Endothelial cell of umbilical vein (primary cell): ENCODE measurements around the gene IKZF4. TPM values are rescaled to one million over a fixed set of nuclear protein-coding genes. Genes with fewer than 3 reads are reported as not detected.
"Not testable (repeated sequence)": the region's sequence is repeated elsewhere in the genome, so short reads cannot be mapped to it uniquely, and the experiment has no call there.

ENCODE experiments used
- BruUV-seq: library from RNA; stranded (reverse); fragments of 400-500 nt; replicated peaks from 2 replicates; lab custom pipeline; 2021; lab: Mats Ljungman, UMichigan
- CTCF ChIA-PET: fragments of 300-600, 350-600 bp; sonication (Branson Sonifier 250); formaldehyde crosslinking; loops from one replicate; lab custom pipeline; 2021; ENCODE audit warnings: antibody characterized with exemption, inconsistent platforms; lab: Charles Lee
- POLR2A ChIA-PET: fragments of 300-600, 350-600 bp; sonication (Branson Sonifier 250); formaldehyde crosslinking; loops from one replicate; lab custom pipeline; 2021; ENCODE audit warnings: antibody characterized with exemption, inconsistent platforms; lab: Charles Lee
- DNase-seq: peaks from one replicate; pipeline ENCODE4 v3.0.0-alpha.2; 2011; ENCODE audit warnings: low read depth, low spot score
- FAIRE-seq: peaks from 2 replicates; lab custom pipeline; 2011; peaks lifted over from hg19 to GRCh38; lab: Jason Lieb, UNC
- H2AFZ ChIP-seq: 2 replicates; pipeline ENCODE4 v1.6.0; 2012; ENCODE audit warnings: low read depth, low read length, control low read depth, inconsistent platforms
- H3K27ac ChIP-seq: 2 replicates; pipeline ENCODE4 v1.5.1; 2011; ENCODE audit warnings: low read depth, mild to moderate bottlenecking, control low read depth, low read length, moderate library complexity; ENCODE audit not compliant: insufficient read depth
- H3K27me3 ChIP-seq, 2 experiments: 2 replicates each; pipeline versions ENCODE4 v1.6.0 to v1.6.1; 2011; ENCODE audit warnings: low read length in 2 of 2, mixed read lengths in 1 of 2; ENCODE audit not compliant: control insufficient read depth in 2 of 2, insufficient read depth in 2 of 2
- H3K36me3 ChIP-seq, 2 experiments: 2 replicates in 1 of 2; 3 replicates in 1 of 2; pipeline ENCODE4 v1.5.1; 2011; ENCODE audit warnings: low read length in 2 of 2, mild to moderate bottlenecking in 1 of 2, moderate library complexity in 1 of 2; ENCODE audit not compliant: control insufficient read depth in 2 of 2, insufficient read depth in 2 of 2; ENCODE audit errors: extremely low read depth in 1 of 2
- H3K4me1 ChIP-seq: 3 replicates; pipeline ENCODE4 v1.5.1; 2011; ENCODE audit warnings: mild to moderate bottlenecking, low read length; ENCODE audit not compliant: control insufficient read depth, insufficient read depth; ENCODE audit errors: extremely low read depth
- H3K4me2 ChIP-seq: 2 replicates; pipeline ENCODE4 v1.6.1; 2011; ENCODE audit warnings: low read length, control low read depth, mixed read lengths; ENCODE audit not compliant: insufficient read depth
- H3K4me3 ChIP-seq, 3 experiments: fragments of 200-600 bp in 1 of 3; sonication (generic), shearing (Covaris generic) in 1 of 3; replicated peaks in 1 of 3; 2 replicates each; pipeline ENCODE4 v1.5.1; 2011 to 2016; ENCODE audit warnings: control low read depth in 3 of 3, low read length in 3 of 3, mild to moderate bottlenecking in 2 of 3, inconsistent platforms in 1 of 3, low read depth in 1 of 3, moderate library complexity in 1 of 3; ENCODE audit not compliant: insufficient read depth in 1 of 3
- H3K79me2 ChIP-seq: 2 replicates; pipeline ENCODE4 v1.6.0; 2012; ENCODE audit warnings: low read length, inconsistent platforms; ENCODE audit not compliant: control insufficient read depth, insufficient read depth
- H3K9ac ChIP-seq: replicated peaks from 2 replicates; pipeline ENCODE3; 2011; ENCODE audit warnings: low read length, control low read depth; ENCODE audit not compliant: insufficient read depth; ENCODE audit errors: extremely low read depth
- H3K9me1 ChIP-seq: replicated peaks from 3 replicates; pipeline ENCODE4 v1.6.0; 2011; ENCODE audit warnings: mild to moderate bottlenecking, low read length; ENCODE audit not compliant: control insufficient read depth, insufficient read depth; ENCODE audit errors: extremely low read depth
- H3K9me3 ChIP-seq: replicated peaks from 2 replicates; pipeline ENCODE4 v1.5.1; 2012; ENCODE audit warnings: low read length, inconsistent platforms; ENCODE audit not compliant: control insufficient read depth, insufficient read depth
- H4K20me1 ChIP-seq: replicated peaks from 2 replicates; pipeline ENCODE3; 2011; ENCODE audit warnings: mild to moderate bottlenecking, low read length; ENCODE audit not compliant: control insufficient read depth, insufficient read depth; ENCODE audit errors: extremely low read depth
- CTCF ChIP-seq, 2 donors: IDR thresholded peaks; 1 replicate in 1 of 2; 2 replicates in 1 of 2; pipeline ENCODE4 v1.5.1; 2011; ENCODE audit warnings: low read length in 2 of 2, mild to moderate bottlenecking in 2 of 2, moderate library complexity in 2 of 2, control low read depth in 1 of 2, inconsistent platforms in 1 of 2, low read depth in 1 of 2; ENCODE audit not compliant: insufficient read depth in 1 of 2; ENCODE audit errors: extremely low read depth in 1 of 2
- EZH2 ChIP-seq: IDR thresholded peaks from 2 replicates; pipeline ENCODE4 v1.6.1; 2012; ENCODE audit warnings: borderline replicate concordance, low read depth, mild to moderate bottlenecking, moderate library complexity, low read length, inconsistent platforms; ENCODE audit not compliant: severe bottlenecking
- FOS ChIP-seq: IDR thresholded peaks from 2 replicates; pipeline ENCODE4 v1.6.1; 2011; ENCODE audit warnings: mild to moderate bottlenecking, low read length, moderate library complexity, borderline replicate concordance; ENCODE audit not compliant: insufficient read depth
- GATA2 ChIP-seq: IDR thresholded peaks from 2 replicates; pipeline ENCODE4 v1.7.0; 2011; ENCODE audit warnings: low read depth, mild to moderate bottlenecking, moderate library complexity, mixed read lengths, low read length; ENCODE audit not compliant: insufficient read length, insufficient read depth
- JUN ChIP-seq: IDR thresholded peaks from 2 replicates; pipeline ENCODE4 v1.6.1; 2011; ENCODE audit warnings: borderline replicate concordance, low read depth; ENCODE audit not compliant: insufficient read length, insufficient read depth
- MAX ChIP-seq: IDR thresholded peaks from 2 replicates; pipeline ENCODE4 v1.6.1; 2011; ENCODE audit not compliant: insufficient read depth, insufficient read length
- MYC ChIP-seq: IDR thresholded peaks from one replicate; pipeline ENCODE4 v1.6.1; 2011; ENCODE audit warnings: mild to moderate bottlenecking, low read depth, low read length
- POLR2A ChIP-seq: IDR thresholded peaks from 2 replicates; pipeline ENCODE4 v1.6.1; 2012; ENCODE audit warnings: low read depth, mild to moderate bottlenecking, control low read depth, low read length
- POLR2AphosphoS5 ChIP-seq: IDR thresholded peaks from 2 replicates; pipeline ENCODE4 v1.6.1; 2012; ENCODE audit warnings: low read depth, mild to moderate bottlenecking, control low read depth, low read length, moderate library complexity; ENCODE audit not compliant: insufficient read depth
- dilution Hi-C: fragments of 300-500 bp; cut with MboI; formaldehyde crosslinking; loops from one replicate; pipeline ENCODE4 v1.15.0; 2019; ENCODE audit warnings: low sequenced_read_pairs; ENCODE audit not compliant: extremely low pct_ligation_motif_present
- intact Hi-C: fragments of 100-400 bp; cut with micrococcal nuclease; formaldehyde crosslinking; loops from one replicate; pipeline ENCODE4 v1.10.0; 2022
- polyA plus RNA-seq, 4 experiments: library from polyadenylated mRNA; depleted of rRNA in 3 of 4; stranded (reverse) in 3 of 4; unstranded in 1 of 4; fragments of >200 nt; gene quantifications; 2 replicates each; pipeline versions ENCODE4 v1.2.1 to v1.2.3, GENCODE V29; 2011 to 2012; ENCODE audit warnings: missing spikeins in 1 of 4
- total RNA-seq: library from RNA; stranded (reverse); gene quantifications from 2 replicates; pipeline ENCODE4 v1.2.3, GENCODE V29; 2021

Gene IKZF4
- total and polyA plus RNA-seq, 2 donors (not counting 3 experiments of a cell fraction or from before 2014, with no cell fraction given) = 3.4 to 5.4 TPM

- Histone ChIP-seq H3K4me3 (no peak overlapping the region), H3K4me2 (no peak overlapping the region), H4K20me1 (no peaks in the 10 kb centered on the region), H2AFZ (no peak overlapping the region), H3K27me3 (no peaks in the 10 kb centered on the region), H3K9me1 (no peaks in the 10 kb centered on the region), H3K4me1 (peaks cover 9% of the 10 kb centered on the region), H3K9ac (no peak overlapping the region), H3K27ac (no peak overlapping the region), H3K79me2 (no peaks in the 10 kb centered on the region), H3K36me3 (peaks cover 2 to 12% of the 10 kb centered on the region in 2 experiments), H3K9me3 (no peaks in the 10 kb centered on the region)
- dilution Hi-C loops = no loop called here
- DNase-seq (no peak), FAIRE-seq (no peak)
- ChIA-PET CTCF (interaction anchor here (0.7 kb wide), 1 partner anchor 24 kb away, joined by 4 read pairs; no protein-coding TSS in a partner anchor), POLR2A (interaction anchor here (0.7 kb wide), 1 partner anchor 325 kb away, joined by 5 read pairs; no protein-coding TSS in a partner anchor)
- no peak for TF ChIP-seq POLR2AphosphoS5
- TF ChIP-seq POLR2A = no peak
- no peak for TF ChIP-seq MAX
- TF ChIP-seq MYC = no peak
- TF ChIP-seq CTCF (IDR thresholded peaks at IDR 0.05; ENCODE audit: extremely low read depth in 1 of 2, insufficient read depth in 1 of 2, low read depth in 1 of 2, low read length in 2 of 2) = no peak
- TF ChIP-seq GATA2 = no peak
- no peak for TF ChIP-seq JUN
- no peak for TF ChIP-seq EZH2
- TF ChIP-seq FOS = no peak
- intact Hi-C loops = no loop called here
- BruUV-seq = no TSS peak
These were observed 19.2 kb upstream of the IKZF4 start for GRCh38 chr12:56001487-56002100.

DNA sequence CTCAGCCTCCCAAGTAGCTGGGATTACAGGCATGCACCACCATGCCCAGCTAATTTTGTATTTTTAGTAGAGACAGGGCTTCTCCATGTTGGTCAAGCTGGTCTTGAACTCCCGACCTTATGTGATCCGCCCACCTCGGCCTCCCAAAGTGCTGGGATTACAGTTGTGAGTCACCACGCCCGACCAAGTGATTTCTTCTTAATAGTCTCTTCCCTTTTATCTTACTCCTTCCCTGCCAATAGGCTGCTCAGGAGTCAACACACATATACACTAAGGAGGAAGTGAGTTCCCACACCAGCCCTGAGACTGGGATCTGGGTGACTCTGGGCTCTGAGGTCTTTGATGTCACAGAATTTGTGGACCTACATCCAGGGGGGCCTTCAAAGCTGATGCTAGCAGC is 17.5 kb upstream of the IKZF4 start:
- intact Hi-C loops, H3K4me3 ChIP-seq, POLR2A ChIA-PET, H3K9ac ChIP-seq, CTCF ChIA-PET, BruUV-seq, H4K20me1 ChIP-seq, FAIRE-seq, H3K27me3 ChIP-seq, H3K27ac ChIP-seq, H3K9me1 ChIP-seq, H3K9me3 ChIP-seq, H3K4me2 ChIP-seq, dilution Hi-C loops, DNase-seq, H3K4me1 ChIP-seq, H3K79me2 ChIP-seq, H2AFZ ChIP-seq: not testable (repeated sequence)
- H3K36me3 ChIP-seq = peaks cover 2 to 12% of the 10 kb centered on the region in 2 experiments
